Activated CD4-positive, alpha-beta T cell treated with anti-CD3 and anti-CD28 coated beads, Interleukin-2, amount 10 ng/mL, durations not matched to agents 24 days and 14 days (primary cell): Measurements from ENCODE around the gene KDM4C. TPM values are rescaled to one million over a fixed set of nuclear protein-coding genes. Genes with fewer than 3 reads are reported as not detected.

ENCODE experiments used
- DNase-seq: peaks from one replicate; pipeline ENCODE4 v3.0.0; 2022
- H3K27ac Mint-ChIP-seq: one replicate; pipeline ENCODE4 v1.8.0; 2022; ENCODE audit warnings: mild to moderate bottlenecking, mixed read lengths
- H3K27me3 Mint-ChIP-seq: one replicate; pipeline ENCODE4 v1.8.0; 2022; ENCODE audit warnings: mixed read lengths
- H3K36me3 Mint-ChIP-seq: one replicate; pipeline ENCODE4 v1.8.0; 2022; ENCODE audit warnings: low read depth, mild to moderate bottlenecking, mixed read lengths
- H3K4me1 Mint-ChIP-seq: one replicate; pipeline ENCODE4 v1.8.0; 2021; ENCODE audit warnings: mixed read lengths
- H3K4me3 Mint-ChIP-seq: one replicate; pipeline ENCODE4 v1.8.0; 2022; ENCODE audit warnings: mild to moderate bottlenecking, moderate library complexity, mixed read lengths
- H3K9me3 Mint-ChIP-seq: one replicate; pipeline ENCODE4 v1.8.0; 2021; ENCODE audit warnings: mixed read lengths
- intact Hi-C: fragments of 100-400 bp; cut with micrococcal nuclease; formaldehyde crosslinking; loops from one replicate; pipeline ENCODE4 v1.15.1; 2023
- total RNA-seq: library from RNA; stranded (reverse); gene quantifications from 2 replicates; pipeline ENCODE4 v1.2.3, GENCODE V29; 2022

KDM4C gene
- total RNA-seq, 1 donor from 2014 or later, result 39.8 TPM

- no peak for DNase-seq
- intact Hi-C loops, result no loop called here
- H3K27me3 Mint-ChIP-seq, result no peaks in the 10 kb centered on the region
- H3K4me3 Mint-ChIP-seq, result no peak overlapping the region
- no peak overlapping the region for H3K27ac Mint-ChIP-seq
- H3K4me1 Mint-ChIP-seq, result peaks cover 3% of the 10 kb centered on the region
- peaks cover 11% of the 10 kb centered on the region for H3K36me3 Mint-ChIP-seq
- no peaks in the 10 kb centered on the region for H3K9me3 Mint-ChIP-seq
Observed at GRCh38 chr9:6959270-6960000, 201.7 kb downstream of the KDM4C start.

GRCh38 chr9:6960777-6961176 lies 203.0 kb downstream of the KDM4C start:
- Mint-ChIP-seq H3K9me3 (no peaks in the 10 kb centered on the region), H3K27me3 (no peaks in the 10 kb centered on the region), H3K36me3 (peaks cover 11% of the 10 kb centered on the region), H3K4me1 (no peaks in the 10 kb centered on the region), H3K27ac (no peak overlapping the region), H3K4me3 (no peak overlapping the region)
- no peak for DNase-seq
- intact Hi-C loops, result no loop called here

- no peak for DNase-seq
- Mint-ChIP-seq H3K4me3 (no peak overlapping the region), H3K4me1 (no peaks in the 10 kb centered on the region), H3K9me3 (no peaks in the 10 kb centered on the region), H3K27ac (no peak overlapping the region), H3K36me3 (peaks cover 11% of the 10 kb centered on the region), H3K27me3 (no peaks in the 10 kb centered on the region)
- intact Hi-C loops, result no loop called here
Observed at GRCh38 chr9:6961845-6962522, 204.2 kb downstream of the KDM4C start.

- H3K9me3 Mint-ChIP-seq, result no peaks in the 10 kb centered on the region
- intact Hi-C loops, result no loop called here
- no peak overlapping the region for H3K27ac Mint-ChIP-seq
- no peak for DNase-seq
- peaks cover 5% of the 10 kb centered on the region for H3K36me3 Mint-ChIP-seq
- H3K4me1 Mint-ChIP-seq, result no peaks in the 10 kb centered on the region
- H3K27me3 Mint-ChIP-seq, result no peaks in the 10 kb centered on the region
- H3K4me3 Mint-ChIP-seq, result no peak overlapping the region
Observed at GRCh38 chr9:6965566-6965965, 207.8 kb downstream of the KDM4C start.

- intact Hi-C loops, result no loop called here
- Mint-ChIP-seq H3K4me1 (peaks cover 2% of the 10 kb centered on the region), H3K27ac (no peak overlapping the region), H3K27me3 (no peaks in the 10 kb centered on the region), H3K36me3 (peaks cover 2% of the 10 kb centered on the region), H3K9me3 (no peaks in the 10 kb centered on the region), H3K4me3 (no peak overlapping the region)
- no peak for DNase-seq
Observed at GRCh38 chr9:6968271-6968670, 210.5 kb downstream of the KDM4C start.

GRCh38 chr9:6969805-6970204 lies 212.0 kb downstream of the KDM4C start:
- intact Hi-C loops, result no loop called here
- Mint-ChIP-seq H3K9me3 (no peaks in the 10 kb centered on the region), H3K4me1 (peaks cover 4% of the 10 kb centered on the region), H3K27me3 (no peaks in the 10 kb centered on the region), H3K4me3 (no peak overlapping the region), H3K36me3 (no peaks in the 10 kb centered on the region), H3K27ac (no peak overlapping the region)
- DNase-seq, result no peak

GRCh38 chr9:6973089-6973488 lies 215.3 kb downstream of the KDM4C start:
- Mint-ChIP-seq H3K27me3 (no peaks in the 10 kb centered on the region), H3K4me1 (peaks cover 9% of the 10 kb centered on the region), H3K4me3 (no peak overlapping the region), H3K9me3 (no peaks in the 10 kb centered on the region), H3K27ac (no peak overlapping the region), H3K36me3 (no peaks in the 10 kb centered on the region)
- no peak for DNase-seq
- intact Hi-C loops, result no loop called here

- Mint-ChIP-seq H3K36me3 (no peaks in the 10 kb centered on the region), H3K9me3 (no peaks in the 10 kb centered on the region), H3K4me1 (peaks cover 9% of the 10 kb centered on the region), H3K27ac (no peak overlapping the region), H3K4me3 (no peak overlapping the region), H3K27me3 (no peaks in the 10 kb centered on the region)
- intact Hi-C loops, result no loop called here
- no peak for DNase-seq
Observed at GRCh38 chr9:6973762-6974161, 216.0 kb downstream of the KDM4C start.

- peaks cover 3% of the 10 kb centered on the region for H3K36me3 Mint-ChIP-seq
- H3K9me3 Mint-ChIP-seq, result no peaks in the 10 kb centered on the region
- no peak overlapping the region for H3K4me3 Mint-ChIP-seq
- no peak for DNase-seq
- H3K27ac Mint-ChIP-seq, result no peak overlapping the region
- no peaks in the 10 kb centered on the region for H3K27me3 Mint-ChIP-seq
- intact Hi-C loops, result no loop called here
- H3K4me1 Mint-ChIP-seq, result peaks cover 9% of the 10 kb centered on the region
Observed at GRCh38 chr9:6975198-6975597, 217.4 kb downstream of the KDM4C start.

GRCh38 chr9:6977761-6978160 lies 220.0 kb downstream of the KDM4C start:
- no peak overlapping the region for H3K27ac Mint-ChIP-seq
- intact Hi-C loops, result no loop called here
- DNase-seq, result no peak
- H3K36me3 Mint-ChIP-seq, result peaks cover 19% of the 10 kb centered on the region
- H3K4me3 Mint-ChIP-seq, result no peak overlapping the region
- no peaks in the 10 kb centered on the region for H3K27me3 Mint-ChIP-seq
- H3K4me1 Mint-ChIP-seq, result peaks cover 9% of the 10 kb centered on the region
- no peaks in the 10 kb centered on the region for H3K9me3 Mint-ChIP-seq

GRCh38 chr9:6978591-6978990 lies 220.8 kb downstream of the KDM4C start:
- Mint-ChIP-seq H3K9me3 (no peaks in the 10 kb centered on the region), H3K36me3 (peaks cover 25% of the 10 kb centered on the region), H3K4me1 (peaks cover 9% of the 10 kb centered on the region), H3K4me3 (no peak overlapping the region), H3K27me3 (no peaks in the 10 kb centered on the region), H3K27ac (no peak overlapping the region)
- no peak for DNase-seq
- intact Hi-C loops, result no loop called here

GRCh38 chr9:6984941-6985578 lies 227.3 kb downstream of the KDM4C start:
- no peak overlapping the region for H3K4me3 Mint-ChIP-seq
- peaks cover 3% of the 10 kb centered on the region for H3K4me1 Mint-ChIP-seq
- H3K27me3 Mint-ChIP-seq, result no peaks in the 10 kb centered on the region
- intact Hi-C loops, result no loop called here
- no peaks in the 10 kb centered on the region for H3K9me3 Mint-ChIP-seq
- H3K36me3 Mint-ChIP-seq, result peaks cover 56% of the 10 kb centered on the region
- DNase-seq, result no peak
- H3K27ac Mint-ChIP-seq, result no peak overlapping the region

- no peaks in the 10 kb centered on the region for H3K9me3 Mint-ChIP-seq
- H3K4me3 Mint-ChIP-seq, result no peak overlapping the region
- peaks cover 3% of the 10 kb centered on the region for H3K4me1 Mint-ChIP-seq
- no peaks in the 10 kb centered on the region for H3K27me3 Mint-ChIP-seq
- intact Hi-C loops, result no loop called here
- H3K27ac Mint-ChIP-seq, result no peak overlapping the region
- DNase-seq, result no peak
- H3K36me3 Mint-ChIP-seq, result peaks cover 52% of the 10 kb centered on the region
Observed at GRCh38 chr9:6986141-6986815, 228.5 kb downstream of the KDM4C start.

- H3K4me1 Mint-ChIP-seq, result peaks cover 3% of the 10 kb centered on the region
- H3K27ac Mint-ChIP-seq, result no peak overlapping the region
- intact Hi-C loops, result no loop called here
- H3K9me3 Mint-ChIP-seq, result no peaks in the 10 kb centered on the region
- no peak for DNase-seq
- H3K4me3 Mint-ChIP-seq, result no peak overlapping the region
- H3K36me3 Mint-ChIP-seq, result peaks cover 46% of the 10 kb centered on the region
- H3K27me3 Mint-ChIP-seq, result no peaks in the 10 kb centered on the region
Observed at GRCh38 chr9:6987381-6987780, 229.6 kb downstream of the KDM4C start.
